SK-N-SH treated with all-trans-retinoic acid at 6 μM for 48 hours (cell line): Measurements from ENCODE around the gene RPUSD4.

Source experiments
- ATAC-seq: fragments of 200-7000 bp; cut with Tn5 transposase; 3 replicates; pipeline ENCODE4 v1.9.1; 2020; ENCODE audit warnings: mild to moderate bottlenecking, moderate library complexity
- BACH2 ChIP-seq: fragments of 250-450 bp; sonication (Bioruptor Pico); IDR thresholded peaks from 2 replicates; pipeline ENCODE4 v1.9.0; 2021; ENCODE audit warnings: mild to moderate bottlenecking, borderline replicate concordance
- CREB5 ChIP-seq: fragments of 250-450 bp; sonication (Bioruptor Pico); IDR thresholded peaks from 2 replicates; pipeline ENCODE4 v1.5.1; 2020; ENCODE audit warnings: low read depth, mild to moderate bottlenecking, moderate library complexity
- CSRNP3 ChIP-seq: fragments of 250-450 bp; sonication (Bioruptor Pico); IDR thresholded peaks from 2 replicates; pipeline ENCODE4 v1.5.1; 2021; ENCODE audit warnings: mild to moderate bottlenecking, moderate library complexity
- ESRRG ChIP-seq: fragments of 250-450 bp; sonication (Bioruptor Pico); IDR thresholded peaks from 2 replicates; pipeline ENCODE4 v1.6.1; 2021; ENCODE audit warnings: mild to moderate bottlenecking
- GLIS3 ChIP-seq: fragments of 250-450 bp; sonication (Bioruptor Pico); IDR thresholded peaks from 2 replicates; pipeline ENCODE4 v1.5.0; 2020; ENCODE audit warnings: mild to moderate bottlenecking, moderate library complexity
- ISL1 ChIP-seq: fragments of 250-450 bp; sonication (Bioruptor Pico); IDR thresholded peaks from 2 replicates; pipeline ENCODE4 v2.1.2; 2022; ENCODE audit warnings: mild to moderate bottlenecking, moderate library complexity
- OSR1 ChIP-seq: fragments of 250-450 bp; sonication (Bioruptor Pico); IDR thresholded peaks from 2 replicates; pipeline ENCODE4 v1.8.0; 2022; ENCODE audit warnings: moderate library complexity, mild to moderate bottlenecking, inconsistent platforms
- PATZ1 ChIP-seq: fragments of 250-450 bp; sonication (Bioruptor Pico); IDR thresholded peaks from 2 replicates; pipeline ENCODE4 v1.8.0; 2020; ENCODE audit warnings: mild to moderate bottlenecking, moderate library complexity, borderline replicate concordance
- POU6F1 ChIP-seq: fragments of 250-450 bp; sonication (Bioruptor Pico); IDR thresholded peaks from 2 replicates; pipeline ENCODE4 v1.8.0; 2021; ENCODE audit warnings: low read depth, mild to moderate bottlenecking, moderate library complexity, borderline replicate concordance
- TSHZ2 ChIP-seq: fragments of 250-450 bp; sonication (Bioruptor Pico); IDR thresholded peaks from 2 replicates; pipeline ENCODE4 v1.5.0; 2020; ENCODE audit warnings: mild to moderate bottlenecking, moderate library complexity
- ZC3H10 ChIP-seq: fragments of 250-450 bp; sonication (Bioruptor Pico); IDR thresholded peaks from 2 replicates; pipeline ENCODE4 v1.5.1; 2021; ENCODE audit warnings: mild to moderate bottlenecking, moderate library complexity
- ZFP3 ChIP-seq: fragments of 250-450 bp; sonication (Bioruptor Pico); IDR thresholded peaks from 2 replicates; pipeline ENCODE4 v1.5.0; 2020; ENCODE audit warnings: mild to moderate bottlenecking, moderate library complexity
- ZFP30 ChIP-seq: fragments of 450-650 bp; formaldehyde crosslinking; IDR thresholded peaks from 2 replicates; pipeline ENCODE4 v1.5.0; 2022; ENCODE audit warnings: mild to moderate bottlenecking, moderate library complexity
- ZNF565 ChIP-seq: fragments of 450-650 bp; formaldehyde crosslinking; conservative IDR thresholded peaks from 2 replicates; pipeline ENCODE4 v1.5.0; 2020; ENCODE audit warnings: low read depth, mild to moderate bottlenecking, moderate library complexity
- ZNF70 ChIP-seq: fragments of 450-650 bp; formaldehyde crosslinking; IDR thresholded peaks from 2 replicates; pipeline ENCODE4 v1.5.0; 2020; ENCODE audit warnings: mild to moderate bottlenecking, moderate library complexity

RPUSD4 gene

GRCh38 chr11:126173257-126173656, 38.2 kb downstream of the RPUSD4 start:
- no peak for ATAC-seq

GRCh38 chr11:126172596-126173038, 38.8 kb downstream of the RPUSD4 start:
- no peak for ATAC-seq
- TF ChIP-seq POU6F1 (CRISPR knock-in tag) (no peak), PATZ1 (no peak), ZFP30 (no peak)

More at GRCh38 chr11:126173257-126173656, 38.2 kb downstream of the RPUSD4 start:
- TF ChIP-seq ZNF565 (CRISPR knock-in tag) (no peak), TSHZ2 (CRISPR knock-in tag) (no peak), BACH2 (no peak), ZC3H10 (CRISPR knock-in tag) (no peak), ZFP3 (CRISPR knock-in tag) (no peak), GLIS3 (CRISPR knock-in tag) (no peak)

GRCh38 chr11:126169291-126169690, 42.2 kb downstream of the RPUSD4 start:
- TF ChIP-seq POU6F1 (CRISPR knock-in tag) (no peak), ISL1 (CRISPR knock-in tag) (no peak), CREB5 (CRISPR knock-in tag) (no peak), ZFP30 (no peak), OSR1 (CRISPR knock-in tag) (no peak), CSRNP3 (CRISPR knock-in tag) (no peak)
- no peak for ATAC-seq

GRCh38 chr11:126167488-126167887, 44.0 kb downstream of the RPUSD4 start:
- TF ChIP-seq ESRRG (CRISPR knock-in tag) (no peak), GLIS3 (CRISPR knock-in tag) (no peak), CREB5 (CRISPR knock-in tag) (no peak), POU6F1 (CRISPR knock-in tag) (no peak), ZNF70 (CRISPR knock-in tag) (no peak)
- no peak for ATAC-seq
